ENCODE data around the gene IREB2. TPM values are rescaled to one million over a fixed set of nuclear protein-coding genes. Genes with fewer than 3 reads are reported as not detected.

IREB2 gene
- polyA plus RNA-seq, 3 donors = 11.7 to 25.5 (median 16.7) TPM

- intact Hi-C loops (cut with micrococcal nuclease) = no loop called here
- H3K4me1 Mint-ChIP-seq = peaks cover 5% of the 10 kb centered on the region
- H3K27ac Mint-ChIP-seq = no peak overlapping the region
- H3K27ac ChIP-seq (ENCODE audit: low read depth in 1 of 2, low read length in 2 of 2) = no peak overlapping the region
- no peak overlapping the region for H3K4me3 Mint-ChIP-seq
- no peak for DNase-seq
- H4K20me1 ChIP-seq (ENCODE audit: insufficient read depth, low read length) = no peaks in the 10 kb centered on the region
- H3K4me2 ChIP-seq (replicated peaks; ENCODE audit: extremely low read depth, low read length, poor library complexity, severe bottlenecking) = no peak overlapping the region
- no peaks in the 10 kb centered on the region for H3K4me1 ChIP-seq (ENCODE audit: control insufficient read depth in 1 of 2, insufficient read depth in 2 of 2, low read length in 2 of 2)
- no peak overlapping the region for H2AFZ ChIP-seq (ENCODE audit: insufficient read depth, low read depth, low read length, poor library complexity, severe bottlenecking)
- no peak overlapping the region for H3K4me3 ChIP-seq (replicated peaks in 1 of 3; ENCODE audit: low read depth in 2 of 3, low read length in 3 of 3)
- no peaks in the 10 kb centered on the region for H3K36me3 Mint-ChIP-seq
- no peak overlapping the region for H3K9ac ChIP-seq (ENCODE audit: insufficient read depth, low read length, poor library complexity, severe bottlenecking)
- 88% methylated on average over 5 of the region's 7 CpGs for WGBS (ENCODE audit: insufficient coverage)
- no peak for TF ChIP-seq CTCF (IDR thresholded peaks at IDR 0.05)
- no peaks in the 10 kb centered on the region for H3K79me2 ChIP-seq (ENCODE audit: insufficient read depth, low read length)
- H3K27me3 ChIP-seq (ENCODE audit: control insufficient read depth in 2 of 2, insufficient read depth in 2 of 2, low read length in 2 of 2) = no peaks in the 10 kb centered on the region
- H3K36me3 ChIP-seq (replicated peaks in 1 of 2; ENCODE audit: control insufficient read depth in 1 of 2, insufficient read depth in 2 of 2, low read length in 2 of 2) = no peaks in the 10 kb centered on the region
- H3K9me3 Mint-ChIP-seq = peaks cover 0 to 5% (median 2%) of the 10 kb centered on the region in 7 donors
- no peaks in the 10 kb centered on the region for H3K9me3 ChIP-seq (replicated peaks in 1 of 2; ENCODE audit: control insufficient read depth in 1 of 2, insufficient read depth in 1 of 2, low read length in 2 of 2)
- peaks cover 0 to 9% (median 5%) of the 10 kb centered on the region in 3 donors for H3K27me3 Mint-ChIP-seq (ENCODE audit: low read depth in 3 of 3)
Observed at GRCh38 chr15:78389322-78389721, 48.7 kb upstream of the IREB2 start.

- peaks cover 5% of the 10 kb centered on the region for H3K4me1 Mint-ChIP-seq
- no peaks in the 10 kb centered on the region for H3K9me3 ChIP-seq (replicated peaks in 1 of 2; ENCODE audit: control insufficient read depth in 1 of 2, insufficient read depth in 1 of 2, low read length in 2 of 2)
- H3K27me3 Mint-ChIP-seq (ENCODE audit: low read depth in 3 of 3) = peaks cover 0 to 8% (median 5%) of the 10 kb centered on the region in 3 donors
Observed at GRCh38 chr15:78389738-78390137, 48.3 kb upstream of the IREB2 start.

More at GRCh38 chr15:78389738-78390137, 48.3 kb upstream of the IREB2 start:
- TF ChIP-seq CTCF (IDR thresholded peaks at IDR 0.05) = no peak
- Mint-ChIP-seq H3K27ac (peak overlapping the region in 1 of 7 donors; percentile 2), H3K4me3 (no peak overlapping the region), H3K36me3 (no peaks in the 10 kb centered on the region), H3K9me3 (peaks cover 0 to 5% (median 2%) of the 10 kb centered on the region in 7 donors)
- Histone ChIP-seq H3K4me2 (replicated peaks; ENCODE audit: extremely low read depth, low read length, poor library complexity, severe bottlenecking) (no peak overlapping the region), H3K4me1 (ENCODE audit: control insufficient read depth in 1 of 2, insufficient read depth in 2 of 2, low read length in 2 of 2) (no peaks in the 10 kb centered on the region), H3K36me3 (replicated peaks in 1 of 2; ENCODE audit: control insufficient read depth in 1 of 2, insufficient read depth in 2 of 2, low read length in 2 of 2) (no peaks in the 10 kb centered on the region), H3K27me3 (ENCODE audit: control insufficient read depth in 2 of 2, insufficient read depth in 2 of 2, low read length in 2 of 2) (no peaks in the 10 kb centered on the region), H3K27ac (ENCODE audit: low read depth in 1 of 2, low read length in 2 of 2) (no peak overlapping the region), H2AFZ (ENCODE audit: insufficient read depth, low read depth, low read length, poor library complexity, severe bottlenecking) (no peak overlapping the region), H4K20me1 (ENCODE audit: insufficient read depth, low read length) (no peaks in the 10 kb centered on the region), H3K9ac (ENCODE audit: insufficient read depth, low read length, poor library complexity, severe bottlenecking) (no peak overlapping the region), H3K4me3 (replicated peaks in 1 of 3; ENCODE audit: low read depth in 2 of 3, low read length in 3 of 3) (no peak overlapping the region), H3K79me2 (ENCODE audit: insufficient read depth, low read length) (no peaks in the 10 kb centered on the region)
- no peak for DNase-seq
- intact Hi-C loops (cut with micrococcal nuclease) = no loop called here
- WGBS (ENCODE audit: insufficient coverage) = no CpG with 5 or more reads among the region's 2 CpGs

All from CD14-positive monocyte (primary cell).